Inflammatory macrophage (primary cell): ENCODE results near the gene AAK1.
"Not testable (repeated sequence)": the region's sequence is repeated elsewhere in the genome, so short reads cannot be mapped to it uniquely, and the experiment has no call there.

ENCODE experiments used
- DNase-seq, 2 donors: peaks; one replicate each; pipeline ENCODE4 v3.0.0-alpha.2; 2020 to 2022

Gene AAK1

DNA sequence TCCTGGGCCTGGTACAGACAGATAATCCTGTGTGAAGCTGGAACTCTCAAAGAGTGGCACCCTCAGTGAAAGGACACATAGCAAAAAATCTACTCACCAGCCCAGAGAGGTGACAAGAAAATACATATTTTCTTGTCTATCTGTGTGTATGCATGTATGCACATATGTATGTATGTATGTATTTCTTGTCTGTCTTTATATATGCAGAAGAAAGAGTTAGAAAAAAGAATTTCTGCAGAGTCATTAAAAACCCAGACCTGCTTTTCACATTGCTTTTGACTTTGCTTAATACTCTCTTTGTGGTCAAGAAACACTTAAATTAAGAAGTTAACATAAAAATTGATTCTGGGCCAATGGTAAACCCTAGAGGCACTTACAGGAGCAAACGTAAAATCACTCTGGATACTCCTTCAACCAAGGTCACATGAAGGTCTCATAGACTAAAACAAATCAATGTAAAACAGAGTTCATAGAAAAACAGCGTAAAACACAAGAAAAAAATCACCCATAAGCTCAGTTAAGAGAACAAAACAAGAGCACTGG is 16.5 kb upstream of the AAK1 start:
- no peak for DNase-seq

DNA sequence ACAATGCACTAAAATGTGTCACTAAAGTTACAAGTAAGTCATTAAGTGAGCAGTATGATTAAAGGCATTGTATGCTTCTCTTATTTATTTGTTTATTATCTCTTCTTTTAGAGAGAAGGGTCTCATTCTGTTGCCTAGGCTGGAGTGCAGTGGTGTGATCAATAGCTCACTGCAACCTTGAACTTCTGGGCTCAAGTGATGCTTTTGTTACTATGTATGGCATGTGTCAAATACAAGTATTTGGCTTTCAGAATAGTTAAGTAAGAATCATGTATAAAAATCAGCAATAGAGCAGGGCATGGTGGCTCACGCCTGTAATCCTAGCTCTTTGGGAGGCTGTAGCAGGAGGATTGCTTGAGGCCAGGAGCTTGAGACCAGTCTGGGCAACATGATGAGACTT is 15.8 kb upstream of the AAK1 start:
- no peak for DNase-seq

DNA sequence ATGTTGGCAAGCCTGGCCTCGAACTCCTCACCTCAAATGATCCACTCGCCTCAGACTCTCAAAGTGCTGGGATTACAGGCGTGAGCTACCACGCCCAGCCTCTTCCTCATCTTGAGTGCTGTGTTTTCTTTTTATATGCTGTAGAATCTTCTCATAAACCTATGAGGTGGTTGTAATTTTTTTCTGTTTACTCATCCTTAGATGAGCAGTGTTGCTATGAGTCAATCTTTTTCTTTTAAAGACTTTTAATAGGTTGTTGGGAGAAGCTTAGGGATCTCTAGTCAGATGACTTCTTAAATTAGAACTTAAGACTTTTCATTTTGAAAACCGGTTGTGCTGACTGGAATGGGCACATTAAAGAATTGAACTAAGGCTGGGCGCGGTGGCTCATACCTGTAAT is 8.7 kb upstream of the AAK1 start:
- no peak for DNase-seq

DNA sequence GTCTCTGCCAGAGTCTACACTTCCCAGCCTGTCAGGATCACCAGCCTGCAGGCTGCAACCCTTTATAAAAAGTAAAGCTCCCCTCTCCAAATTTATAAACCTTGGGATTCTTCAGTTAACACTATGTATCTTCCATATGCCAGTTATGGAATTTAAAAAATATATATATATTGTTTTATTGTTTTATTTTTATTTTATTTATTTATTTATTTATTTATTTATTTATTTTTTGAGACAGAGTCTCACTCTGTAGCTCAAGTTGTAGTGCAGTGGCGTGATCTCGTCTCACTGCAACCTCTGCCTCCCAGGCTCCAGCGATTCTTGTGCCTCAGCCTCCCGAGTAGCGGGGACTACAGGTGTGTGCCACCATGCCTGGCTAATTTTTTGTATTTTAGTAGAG is 3.7 kb upstream of the AAK1 start:
- not testable (repeated sequence) for DNase-seq

DNA sequence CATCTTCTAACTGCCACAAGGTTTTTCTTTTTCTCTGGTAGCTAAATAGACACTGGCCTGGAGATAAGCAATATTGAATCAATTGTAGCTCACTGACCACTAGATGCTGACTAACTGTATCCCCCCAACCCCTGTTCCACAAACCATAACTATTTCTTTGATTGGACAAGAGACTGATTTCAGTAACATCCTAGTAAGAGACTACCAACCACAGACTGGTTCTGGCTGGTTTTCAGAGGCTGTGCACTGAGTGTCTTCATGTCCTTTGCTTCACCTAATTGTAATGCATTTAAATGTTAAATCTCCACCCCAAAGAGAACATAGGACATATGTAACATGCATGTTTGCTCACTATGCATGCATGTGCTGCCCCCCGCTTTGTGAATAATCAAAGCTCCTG is 3.2 kb upstream of the AAK1 start:
- DNase-seq: no peak

DNA sequence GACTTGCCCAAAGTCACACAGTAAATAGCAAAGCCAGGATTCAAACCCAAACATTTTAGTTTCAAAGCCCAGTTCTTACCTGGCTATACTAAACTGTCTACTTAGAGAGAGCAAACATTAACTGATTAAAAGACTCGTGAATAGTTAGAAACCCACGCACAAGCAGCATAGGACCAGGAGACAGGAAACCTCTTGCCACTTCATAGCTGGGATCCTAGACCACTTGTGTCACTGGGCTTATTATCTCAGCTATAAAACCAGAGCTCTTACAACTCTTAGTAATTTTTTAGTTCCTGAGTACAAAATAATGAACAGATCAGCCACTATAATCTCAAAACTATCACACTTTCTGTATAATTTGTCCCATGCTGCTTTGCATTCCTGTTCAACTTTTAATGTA is 2.4 kb upstream of the AAK1 start:
- no peak for DNase-seq

DNA sequence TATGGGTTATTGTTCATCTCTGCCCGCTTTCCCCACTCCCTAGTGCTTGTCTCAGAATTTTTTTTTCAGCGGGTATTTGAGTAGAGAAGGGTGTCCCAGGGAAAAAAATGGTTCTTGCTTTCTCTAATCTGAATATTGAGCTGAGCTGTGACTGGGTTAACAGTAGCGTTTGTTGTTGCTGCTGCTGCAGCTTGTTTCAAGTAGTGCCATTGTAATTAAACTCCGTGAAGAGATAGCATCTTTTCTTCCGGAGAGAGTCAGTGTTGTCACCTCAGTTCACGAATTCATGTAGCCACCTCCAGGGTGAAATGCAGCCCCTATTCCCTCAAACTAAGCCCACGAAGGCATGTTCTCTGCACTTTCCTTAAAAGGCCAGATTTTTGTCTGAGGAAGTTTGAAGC is 1.5 kb upstream of the AAK1 start:
- DNase-seq: no peak

DNA sequence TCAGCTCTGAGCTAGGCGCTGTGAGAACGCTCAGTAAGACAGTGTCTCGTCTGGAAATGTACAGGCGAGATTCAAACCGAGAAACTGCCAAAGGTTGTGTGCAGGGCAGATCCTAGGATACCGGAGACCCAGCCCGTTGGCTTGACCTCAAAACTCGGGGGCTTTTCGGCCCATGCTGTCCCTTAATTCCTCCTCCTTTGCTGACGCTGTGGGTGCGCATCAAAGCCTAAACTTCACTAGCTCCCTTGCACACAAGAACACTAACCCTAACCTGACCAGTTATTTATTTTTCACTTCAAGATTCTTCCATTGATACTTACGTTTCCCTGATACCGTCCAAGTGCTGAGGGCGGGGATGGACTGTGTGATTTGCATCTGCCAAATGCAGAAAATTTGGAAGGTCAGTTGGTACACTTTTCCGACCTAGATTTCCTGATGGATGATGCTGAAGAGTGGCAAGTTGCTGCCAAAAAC is 1.0 kb upstream of the AAK1 start:
- DNase-seq: no peak

DNA sequence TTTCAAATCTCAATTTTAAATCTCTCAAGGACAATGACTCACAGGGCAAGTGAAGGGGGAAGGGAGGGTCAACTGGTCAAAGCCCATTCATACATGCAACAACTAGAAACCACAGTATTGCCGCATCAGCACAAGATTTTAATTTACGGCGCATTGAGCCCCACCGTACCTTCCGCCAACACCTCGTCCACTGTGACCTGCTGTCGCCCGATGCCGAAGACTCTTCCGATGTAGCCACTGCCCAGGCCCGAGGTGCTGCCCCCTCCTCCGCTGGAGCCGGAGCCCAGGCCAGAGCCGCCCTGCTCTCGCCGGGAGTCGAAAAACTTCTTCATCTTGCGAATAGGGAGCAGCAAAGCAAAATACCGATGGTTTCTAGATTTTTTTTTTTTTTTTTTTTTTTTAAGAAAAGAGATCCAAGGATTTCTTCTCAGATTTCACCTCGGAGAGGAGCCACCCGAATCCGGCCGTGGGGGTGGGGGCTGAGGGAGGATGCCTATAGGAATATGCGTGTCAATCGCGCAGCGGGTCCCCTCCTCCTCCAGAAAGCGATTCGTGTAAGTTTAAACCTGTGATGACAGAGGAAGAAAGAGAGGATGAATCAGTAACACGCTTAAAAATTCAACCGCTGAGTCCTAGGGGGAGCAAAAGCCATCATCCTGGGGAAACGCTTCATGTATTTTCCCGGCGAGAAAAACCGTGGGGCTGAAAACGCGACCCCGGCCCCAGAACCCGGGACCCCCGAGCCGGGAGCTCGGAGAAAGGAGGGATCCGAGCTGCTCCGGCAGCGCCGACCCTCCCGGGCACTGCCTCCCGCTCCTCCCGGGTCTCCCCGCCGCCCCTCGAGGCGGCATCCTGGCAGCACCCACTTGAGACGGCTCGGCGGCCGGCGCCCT is 584 bp downstream of the AAK1 start:
- peak; percentile 74 for DNase-seq

DNA sequence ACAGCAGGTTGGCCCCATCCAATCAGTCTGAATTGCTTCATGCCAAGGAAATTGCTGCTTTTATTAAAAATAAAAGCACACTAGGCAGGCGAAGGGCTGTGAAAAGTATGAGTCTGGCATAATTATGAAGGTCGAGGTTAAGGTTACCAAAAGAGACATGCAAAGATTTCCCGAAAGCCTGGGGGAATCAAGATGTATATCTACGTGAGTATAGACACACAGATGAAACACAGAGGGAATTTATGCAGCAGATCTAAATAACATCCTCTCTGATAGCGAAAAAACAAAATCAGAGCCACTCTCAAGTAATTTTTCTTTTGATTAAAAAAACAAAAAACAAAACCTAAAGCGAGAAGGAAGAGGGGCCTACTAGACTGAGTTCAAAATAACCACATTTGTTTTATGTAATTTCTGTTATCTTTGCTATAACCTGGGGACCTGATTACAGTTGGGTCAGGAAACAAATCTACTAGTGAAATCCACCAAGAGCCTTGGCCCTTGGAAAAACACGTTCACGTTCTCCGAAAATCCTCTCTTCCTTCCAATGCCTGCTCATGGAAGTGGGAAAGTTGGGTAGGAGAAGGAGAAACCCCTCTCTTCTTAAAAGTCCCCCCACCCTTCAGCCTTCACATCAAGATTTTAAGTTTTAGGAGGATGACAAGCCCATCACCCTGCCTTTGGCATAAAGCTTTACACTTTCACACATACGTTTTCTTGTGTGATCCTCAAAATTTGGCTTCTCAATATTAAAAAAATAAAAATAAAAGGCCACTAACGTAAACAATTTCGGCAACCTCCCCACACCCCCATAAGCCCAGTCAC is 1.4 kb downstream of the AAK1 start:
- no peak for DNase-seq

DNA sequence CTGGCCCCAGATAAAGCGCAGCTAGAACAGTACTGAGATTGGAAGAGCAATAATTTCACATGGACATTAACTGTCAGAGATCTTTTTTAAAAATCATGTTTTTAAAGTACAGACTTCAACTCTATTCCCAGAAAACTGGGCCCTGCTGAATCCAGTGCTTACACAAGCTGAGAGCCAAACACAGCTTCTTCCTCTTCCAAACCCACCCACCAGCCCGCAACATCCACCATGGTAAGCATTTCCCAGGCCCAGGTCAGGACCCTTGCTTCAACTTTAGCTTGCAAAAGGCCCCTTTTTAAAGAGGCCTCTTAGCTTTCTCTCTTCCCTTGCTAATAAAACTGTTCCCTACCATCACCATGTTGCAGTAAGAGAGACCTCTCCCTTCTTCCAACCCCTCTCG is 2.1 kb downstream of the AAK1 start:
- peak; percentile 30 to 49 for DNase-seq

DNA sequence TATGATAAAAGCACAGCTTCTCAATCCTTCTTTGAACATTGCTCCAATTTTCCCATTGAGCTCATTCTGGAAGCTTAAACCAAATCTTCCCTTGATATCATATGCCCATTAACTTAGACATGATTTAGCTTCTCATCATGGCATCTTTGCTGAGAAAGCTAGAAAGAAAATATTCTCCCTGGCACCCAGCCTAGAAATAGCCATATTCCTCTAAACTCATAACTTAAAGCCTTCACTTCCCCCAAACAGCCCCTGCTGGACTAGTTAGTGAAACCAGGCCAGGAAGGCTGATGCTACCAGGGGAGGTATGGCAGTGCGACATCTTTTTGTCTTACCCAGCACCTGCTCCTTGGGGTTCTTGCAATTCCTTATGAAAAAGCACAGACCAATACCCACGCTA is 4.3 kb downstream of the AAK1 start:
- no peak for DNase-seq

- no peak for DNase-seq
Measured at GRCh38 chr2:69638630-69639029, 4.9 kb downstream of the AAK1 start.

DNA sequence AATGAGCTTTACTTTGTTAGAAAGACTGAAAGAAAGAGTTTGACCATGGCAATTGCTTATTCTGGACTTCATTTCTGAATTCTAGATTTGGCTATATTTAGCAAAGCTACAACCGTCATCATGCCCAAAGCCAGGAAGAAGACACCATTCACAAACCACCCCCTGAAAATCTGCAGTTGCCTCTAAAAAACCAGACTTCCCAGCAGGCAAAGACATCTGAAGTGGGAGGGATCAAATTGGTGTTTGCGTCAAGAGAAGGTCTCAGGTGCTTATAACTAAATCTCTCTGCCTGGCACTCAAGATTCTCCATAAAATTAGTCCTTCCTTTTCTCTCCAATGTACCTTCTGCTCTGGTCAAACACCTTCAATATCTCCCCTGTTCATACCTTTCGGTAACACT is 5.6 kb downstream of the AAK1 start:
- DNase-seq: no peak

DNA sequence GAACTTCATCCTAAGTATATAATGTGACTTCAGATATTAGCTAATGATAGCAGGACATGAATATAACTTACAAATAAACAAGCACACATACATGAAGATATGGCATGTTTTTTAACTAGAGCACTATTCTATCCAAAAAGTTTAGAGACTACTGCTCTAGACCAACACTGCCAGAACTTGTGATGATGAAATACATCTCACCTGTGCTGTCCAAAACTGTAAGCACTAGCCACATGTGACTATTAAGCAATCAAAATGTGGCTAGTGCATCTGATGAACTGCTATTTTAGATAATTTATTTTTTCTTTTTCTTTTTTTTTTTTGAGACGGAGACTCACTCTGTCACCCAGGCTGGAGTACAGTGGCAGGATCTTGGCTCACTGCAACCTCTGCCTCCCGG is 7.1 kb downstream of the AAK1 start:
- DNase-seq: no peak

DNA sequence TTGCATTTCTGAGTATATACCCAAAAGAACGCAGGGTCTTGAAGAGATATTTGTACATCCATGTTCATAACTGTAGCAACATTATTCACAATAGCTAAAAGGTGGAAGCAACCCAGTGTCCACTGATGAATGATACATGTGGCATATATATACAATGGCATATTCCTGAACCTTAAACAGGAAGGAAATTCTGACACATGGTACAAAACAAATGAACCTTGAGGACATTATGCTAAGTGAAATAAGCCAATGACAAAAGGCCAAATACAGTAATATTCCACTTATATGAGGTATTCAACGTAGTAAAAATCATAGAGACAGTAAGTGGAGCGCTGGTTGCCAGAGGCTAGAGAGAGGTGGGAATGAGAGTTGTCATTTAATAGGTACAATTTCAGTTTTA is 8.1 kb downstream of the AAK1 start:
- DNase-seq: no peak

- peak; percentile 74 to 82 for DNase-seq
Measured at GRCh38 chr2:69634196-69634821, 9.2 kb downstream of the AAK1 start.

DNA sequence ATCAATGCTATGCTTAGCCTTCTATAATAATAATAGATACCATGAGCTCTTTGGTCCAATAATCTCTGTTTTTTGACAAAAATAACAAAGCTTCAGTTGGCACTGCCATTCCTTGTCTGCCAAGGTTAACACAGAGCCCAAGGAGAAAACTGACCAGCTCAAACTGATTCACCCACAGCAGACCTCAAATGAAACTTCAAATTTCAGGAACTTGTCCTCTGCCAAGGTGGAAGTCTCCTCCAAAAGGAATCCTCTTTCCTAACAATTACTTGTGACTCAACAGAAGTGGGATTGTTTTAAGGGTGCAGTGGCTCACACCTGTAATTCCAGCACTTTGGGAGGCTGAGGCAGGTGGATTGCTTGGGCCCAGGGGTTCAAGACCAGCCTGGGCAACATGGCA is 12.1 kb downstream of the AAK1 start:
- DNase-seq: peak in 1 of 2 donors; percentile 18

GRCh38 chr2:69629921-69630608 is 13.5 kb downstream of the AAK1 start:
- no peak for DNase-seq

GRCh38 chr2:69628325-69629021 is 15.1 kb downstream of the AAK1 start:
- peak; percentile 55 to 75 for DNase-seq

GRCh38 chr2:69625078-69625795 is 18.3 kb downstream of the AAK1 start:
- peak; percentile 28 to 33 for DNase-seq
